ENCODE data around the gene DHX32.

GRCh38 chr10:125881192-125881591, at the start of gene DHX32:
- TF ChIP-seq CTCF (IDR thresholded peaks at IDR 0.05): no peak
- TF ChIP-seq POLR2A (IDR thresholded peaks at IDR 0.05): no peak
